OCI-LY7 (cell line): ENCODE data around the gene TEPSIN.

Experiments used
- CTCF ChIP-seq: fragments of 200-600 bp; sonication (generic); conservative IDR thresholded peaks from 2 replicates; pipeline ENCODE4 v1.5.1; 2014; ENCODE audit warnings: mild to moderate bottlenecking, antibody characterized with exemption, low read length, moderate library complexity, mixed read lengths
- EZH2phosphoT487 ChIP-seq: fragments of 200-600 bp; sonication (generic); IDR thresholded peaks from 2 replicates; pipeline ENCODE4 v1.6.1; 2018; ENCODE audit warnings: low read depth, borderline replicate concordance, mild to moderate bottlenecking, mixed run types, antibody characterized with exemption, low read length, moderate library complexity, mixed read lengths

GRCh38 chr17:81264640-81265039 lies 25.8 kb upstream of the TEPSIN start:
- no peak for TF ChIP-seq EZH2phosphoT487
- no peak for TF ChIP-seq CTCF
